HG03139 (cell line): ENCODE results near the gene INSL6.
"Not testable (repeated sequence)": the region's sequence is repeated elsewhere in the genome, so short reads cannot be mapped to it uniquely, and the experiment has no call there.

Experiments used
- ATAC-seq: cut with Tn5 transposase; IDR thresholded peaks from one replicate; pipeline ENCODE4 v1.9.1; 2021; ENCODE audit not compliant: unreplicated experiment

INSL6 gene

DNA sequence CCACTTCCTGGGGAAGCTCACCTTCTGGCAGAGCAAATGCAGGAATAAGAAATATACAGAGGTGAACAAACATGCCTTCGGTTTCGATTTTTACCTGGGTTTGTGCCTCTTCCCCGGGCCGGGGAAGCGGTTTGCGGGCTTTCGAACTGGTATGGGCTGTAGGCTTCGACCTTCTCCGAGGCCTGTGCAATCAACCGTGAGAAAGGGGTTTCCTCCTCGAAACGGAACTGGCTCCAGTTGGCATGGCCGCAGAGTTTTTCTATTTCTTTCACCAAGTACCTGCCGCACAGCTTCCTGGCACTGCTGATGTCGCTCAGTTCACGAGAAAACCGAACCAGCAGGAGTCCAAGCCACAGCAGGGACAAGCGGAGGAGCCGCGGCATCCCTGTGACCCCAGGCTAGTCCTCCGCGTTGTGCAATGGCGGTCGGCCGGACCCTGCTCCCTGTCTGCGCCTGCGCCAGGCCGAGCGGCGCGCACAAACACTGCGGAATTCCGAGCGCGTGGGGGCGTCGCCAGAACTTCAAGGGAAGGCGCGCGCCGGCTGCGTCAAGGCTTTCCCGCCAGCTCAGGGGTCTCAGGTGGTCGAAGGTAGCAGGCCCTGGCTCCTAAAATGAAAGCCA lies at the start of gene INSL6:
Gene INSL6 (minus strand): TSS at position 420 of the 621 bp plus-strand sequence. CDS start 37 bp downstream, at position 383.
- no peak for ATAC-seq

DNA sequence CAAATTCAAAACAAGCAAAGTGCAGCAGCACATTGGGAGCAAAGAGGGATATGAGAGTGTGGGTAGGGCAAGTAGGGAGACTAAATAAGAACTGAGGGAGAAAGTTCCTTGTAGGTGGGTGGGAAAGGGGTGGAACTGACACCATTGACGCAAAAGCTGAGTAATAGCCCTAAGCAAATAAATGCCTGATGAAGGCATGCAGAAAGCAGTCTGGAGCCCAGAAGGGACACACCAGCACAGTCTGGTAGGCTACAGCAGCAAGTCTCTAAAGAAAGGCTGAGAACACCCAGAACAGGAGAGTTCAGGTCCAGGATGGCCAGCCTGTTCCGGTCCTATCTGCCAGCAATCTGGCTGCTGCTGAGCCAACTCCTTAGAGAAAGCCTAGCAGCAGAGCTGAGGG lies 45.8 kb upstream of the INSL6 start, which contains the start of gene INSL4:
Gene INSL4 (plus strand): TSS at position 208 of the 400 bp plus-strand sequence. CDS start 105 bp downstream, at position 313.
- ATAC-seq = no peak

- ATAC-seq = no peak
Observed at GRCh38 chr9:5230554-5230953, 45.1 kb upstream of the INSL6 start.

DNA sequence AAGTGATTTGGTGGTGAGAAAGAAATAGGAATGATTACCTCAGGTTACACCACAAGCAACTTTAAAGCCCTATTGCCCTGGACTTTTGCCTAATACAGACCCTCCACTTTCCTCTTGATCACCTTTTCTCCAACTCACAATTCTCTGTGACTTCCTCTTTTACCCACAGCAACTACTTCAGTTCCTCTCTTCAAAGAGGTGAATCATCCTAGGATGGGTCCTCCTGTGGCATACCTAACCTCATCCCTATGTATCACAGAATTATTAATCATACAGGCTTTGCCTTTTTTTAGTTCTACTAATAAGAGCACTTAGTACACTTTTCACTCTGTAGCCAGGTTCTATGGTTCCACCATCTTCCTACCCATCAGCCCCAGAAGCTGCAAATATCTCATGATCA lies 19.6 kb upstream of the INSL6 start:
- no peak for ATAC-seq

GRCh38 chr9:5195463-5195862 lies 10.0 kb upstream of the INSL6 start:
- no peak for ATAC-seq

GRCh38 chr9:5193345-5193744 lies 7.9 kb upstream of the INSL6 start:
- no peak for ATAC-seq

DNA sequence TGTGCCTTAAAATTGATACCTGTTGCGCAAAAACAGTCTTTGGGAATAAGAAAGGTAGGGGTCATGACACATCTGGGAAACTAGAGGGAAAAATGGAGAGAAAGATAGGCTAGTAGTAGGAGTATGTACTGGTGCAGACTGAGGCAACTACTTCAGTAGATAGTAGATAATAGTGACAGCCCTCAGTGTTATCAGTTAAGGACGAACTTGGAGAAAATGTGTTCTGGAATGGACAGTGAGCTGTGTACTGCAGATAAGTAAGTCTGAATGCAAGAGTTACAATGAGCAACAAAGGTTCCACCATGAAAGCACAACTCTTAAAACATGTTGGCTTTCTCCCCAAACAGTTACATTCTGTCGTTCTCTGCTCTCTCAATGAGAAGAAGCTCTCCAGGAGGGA lies 6.5 kb upstream of the INSL6 start:
- no peak for ATAC-seq

DNA sequence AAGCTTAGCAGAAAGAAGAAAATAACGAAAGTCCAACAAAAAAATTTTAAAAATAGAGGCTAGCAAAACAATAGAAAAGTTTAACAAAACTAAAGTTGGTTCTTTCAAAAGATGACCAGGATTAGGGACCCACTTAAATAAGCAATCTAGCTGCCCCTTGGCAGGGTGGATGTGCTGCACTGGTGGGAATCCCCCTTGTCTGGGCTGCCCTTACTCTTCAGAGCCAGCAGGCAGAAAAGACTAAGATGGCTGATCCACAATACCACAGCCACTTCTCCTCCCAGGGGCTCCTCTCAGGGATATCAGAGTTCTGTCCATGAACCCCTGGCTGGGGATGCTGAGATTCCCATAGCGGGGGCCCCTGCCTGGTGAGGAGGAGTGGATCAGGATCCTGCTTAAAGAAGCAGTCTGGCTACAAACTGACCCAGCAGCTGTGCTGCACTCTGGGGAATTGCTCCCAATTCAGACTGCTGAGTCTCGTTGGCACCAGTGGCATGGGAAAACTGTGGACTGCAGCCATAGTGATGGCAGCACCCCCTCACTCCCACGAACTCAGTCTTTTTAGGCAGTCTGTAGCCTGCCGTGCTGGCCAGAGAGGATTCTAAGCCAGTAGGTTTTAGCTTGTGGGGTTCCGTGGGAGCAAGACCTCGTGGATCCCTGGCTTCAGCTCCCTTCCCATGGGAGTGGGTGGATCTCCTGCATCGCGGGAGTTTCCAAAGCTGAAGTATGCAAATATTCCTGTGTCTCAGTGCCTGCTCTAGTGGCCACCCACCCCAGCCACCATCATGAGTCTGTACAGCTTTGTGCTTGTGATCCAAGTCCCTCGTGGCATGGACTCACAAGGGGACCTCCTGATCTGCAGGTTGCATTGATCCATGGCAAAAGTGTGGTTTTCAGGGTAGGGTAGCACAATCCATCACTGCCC lies 2.9 kb upstream of the INSL6 start:
- no peak for ATAC-seq

- ATAC-seq = no peak
Observed at GRCh38 chr9:5186416-5187169, 1.2 kb upstream of the INSL6 start.

DNA sequence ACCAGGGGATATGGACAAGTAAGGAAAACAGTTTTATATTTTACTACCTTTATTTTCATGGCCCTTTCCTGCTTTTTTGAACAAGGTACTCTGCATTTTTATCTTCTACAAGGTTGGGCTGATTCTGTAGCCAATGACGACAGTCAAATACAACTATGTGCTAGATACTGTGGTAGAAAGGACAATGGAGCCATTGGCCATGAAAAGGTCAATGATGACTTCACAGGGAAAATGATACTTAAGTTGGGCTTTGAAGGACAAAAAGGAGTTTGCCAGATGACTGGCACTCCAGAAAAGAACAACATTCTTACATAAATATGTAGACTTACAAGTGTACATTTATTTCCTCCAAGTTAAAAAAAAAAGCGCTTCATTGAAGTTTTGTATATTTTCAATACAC lies 663 bp downstream of the INSL6 start:
- no peak for ATAC-seq

DNA sequence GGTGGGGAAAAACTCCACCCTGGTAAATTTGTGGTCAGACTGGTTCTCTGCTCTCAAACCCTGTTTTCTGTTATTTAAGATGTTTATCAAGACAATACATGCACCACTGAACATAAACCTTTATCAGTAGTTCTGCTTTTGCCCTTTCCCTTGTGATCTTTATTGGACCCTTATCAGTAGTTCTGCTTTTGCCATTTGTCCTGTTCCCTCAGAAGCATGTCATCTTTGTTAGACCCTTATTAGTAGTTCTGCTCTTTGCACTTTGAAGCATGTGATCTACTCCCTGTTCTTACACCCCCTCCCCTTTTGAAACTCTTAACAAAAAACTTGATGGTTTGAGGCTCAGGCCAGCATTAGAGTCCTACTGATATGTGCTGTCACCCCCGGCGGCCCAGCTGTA lies 4.8 kb downstream of the INSL6 start:
- not testable (repeated sequence) for ATAC-seq

DNA sequence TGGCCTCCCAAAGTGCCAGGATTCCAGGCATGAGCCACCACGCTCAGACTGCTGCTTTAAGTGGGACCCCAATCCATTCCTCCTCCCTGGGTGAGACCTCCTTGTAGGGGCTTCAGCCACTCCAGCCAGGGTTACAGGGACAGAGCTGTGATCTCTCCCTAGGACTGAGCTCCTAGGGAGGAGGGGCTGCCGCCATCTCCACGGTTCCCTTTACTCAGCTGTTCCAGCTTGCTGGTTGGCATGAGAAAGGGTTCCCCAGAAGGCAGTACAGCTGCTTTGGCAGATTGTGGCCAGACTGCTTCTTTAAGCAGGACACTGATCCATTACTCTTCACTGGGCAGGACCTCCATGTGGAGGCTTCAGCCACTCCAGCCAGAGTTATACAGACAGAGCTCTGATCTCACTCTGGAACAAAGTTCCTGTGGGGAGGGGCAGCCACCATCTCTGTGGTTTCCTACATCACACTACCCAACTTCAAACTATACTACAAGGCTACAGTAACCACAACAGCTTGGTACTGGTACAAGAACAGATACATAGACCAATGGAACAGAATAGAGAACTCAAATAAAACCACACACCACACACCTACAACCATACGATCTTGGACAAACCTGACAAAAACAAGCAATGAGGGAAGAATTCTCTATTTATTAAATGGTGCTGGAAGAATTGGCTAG lies 7.2 kb downstream of the INSL6 start:
- no peak for ATAC-seq

DNA sequence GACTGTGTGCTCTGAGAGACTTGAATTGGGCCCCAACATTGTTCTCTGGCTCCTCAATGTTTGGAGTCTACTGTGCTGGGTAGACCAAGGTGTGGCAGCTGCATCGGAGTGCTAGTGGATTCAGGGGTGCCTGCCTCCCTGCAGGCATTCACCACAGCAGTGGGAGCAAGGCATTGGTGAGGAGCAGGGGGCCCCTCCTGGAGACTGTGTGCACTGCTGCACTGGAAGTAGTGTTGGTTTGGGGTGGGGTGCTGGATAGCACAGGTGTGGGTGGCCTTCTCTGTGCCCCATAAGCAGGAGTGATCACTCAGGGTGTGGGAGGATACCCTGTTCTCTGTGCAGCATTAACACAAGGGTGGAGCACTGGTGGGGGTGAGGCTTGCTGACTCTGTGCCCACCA lies 39.2 kb downstream of the INSL6 start:
- no peak for ATAC-seq

DNA sequence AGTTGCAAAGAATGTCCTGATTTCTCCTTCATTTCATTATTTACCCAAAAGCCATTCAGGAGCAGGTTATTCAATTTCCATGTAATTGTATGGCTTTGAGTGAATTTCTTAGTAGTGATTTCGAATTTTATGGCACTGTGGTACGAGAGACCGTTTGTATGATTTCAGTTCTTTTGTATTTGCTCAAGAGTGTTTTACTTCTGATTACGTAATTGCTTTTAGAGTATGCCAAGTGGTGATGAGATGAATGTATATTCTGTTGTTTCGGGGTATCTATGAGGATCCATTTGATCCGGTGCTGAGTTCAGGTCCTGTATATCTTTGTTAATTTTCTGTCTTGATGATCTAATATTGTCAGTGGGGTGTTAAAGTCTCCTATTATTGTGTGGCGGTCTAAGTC lies 41.2 kb downstream of the INSL6 start:
- ATAC-seq = no peak

- ATAC-seq = no peak
Observed at GRCh38 chr9:5140151-5140550, 45.3 kb downstream of the INSL6 start.

DNA sequence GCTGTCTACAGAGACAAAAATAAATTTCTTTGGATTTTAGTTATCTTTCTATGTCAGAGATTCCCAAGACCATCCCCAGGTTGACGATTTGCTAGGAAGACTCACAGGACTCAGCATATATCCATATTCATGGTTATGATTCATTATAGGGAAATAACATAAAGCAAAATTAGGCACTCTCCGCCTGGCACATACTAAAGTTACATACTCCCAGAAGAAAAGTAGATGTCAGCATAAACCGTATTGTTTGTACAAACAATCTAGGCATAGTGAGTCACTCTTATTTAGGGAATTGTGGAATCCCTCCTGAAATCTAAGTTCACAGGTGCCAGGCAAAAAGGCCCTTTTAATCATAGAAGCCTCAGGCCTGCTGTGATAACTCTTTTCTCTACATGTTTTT lies 62.9 kb downstream of the INSL6 start:
- no peak for ATAC-seq

DNA sequence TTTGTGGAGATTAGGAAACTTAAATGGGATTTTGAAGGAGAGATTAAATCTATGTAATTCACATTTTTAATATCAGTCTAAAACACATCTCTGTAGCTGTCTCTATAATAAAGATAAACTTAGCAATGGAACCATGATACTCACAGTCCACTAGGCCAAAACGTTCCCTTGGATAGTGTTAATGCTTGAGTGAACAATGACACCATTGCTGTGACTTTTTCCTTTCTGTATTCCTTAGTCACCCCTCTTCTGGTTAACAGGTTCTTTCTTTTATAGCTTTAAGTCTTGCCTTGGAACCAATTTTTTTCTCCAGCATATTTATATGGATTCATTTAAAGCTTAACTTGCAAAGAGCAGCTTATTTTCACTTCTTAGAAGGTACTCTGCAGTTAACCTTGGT lies 63.3 kb downstream of the INSL6 start:
- no peak for ATAC-seq

- ATAC-seq = no peak
Observed at GRCh38 chr9:5113994-5114748, 71.3 kb downstream of the INSL6 start.
